AG09309 (cell line): ENCODE results near the gene NCF4.
A peak's percentile ranks its signal among the peaks of the same experiment; 100 is the strongest.

ENCODE experiments used
- DNase-seq: peaks from one replicate; pipeline ENCODE4 v3.0.0-alpha.2; 2010; ENCODE audit warnings: low read depth
- H3K4me3 ChIP-seq: 2 replicates; pipeline ENCODE4 v1.5.1; 2011; ENCODE audit warnings: mild to moderate bottlenecking, low read depth, low read length, moderate library complexity; ENCODE audit not compliant: control insufficient read depth
- TF ChIP-seq, protein P1 (sequence below): IDR thresholded peaks from 2 replicates; pipeline ENCODE4 v1.5.1; 2011; ENCODE audit warnings: mild to moderate bottlenecking, low read depth, low read length, inconsistent platforms; ENCODE audit not compliant: insufficient read depth, control insufficient read depth; ENCODE audit errors: missing control alignments

NCF4 gene

DNA sequence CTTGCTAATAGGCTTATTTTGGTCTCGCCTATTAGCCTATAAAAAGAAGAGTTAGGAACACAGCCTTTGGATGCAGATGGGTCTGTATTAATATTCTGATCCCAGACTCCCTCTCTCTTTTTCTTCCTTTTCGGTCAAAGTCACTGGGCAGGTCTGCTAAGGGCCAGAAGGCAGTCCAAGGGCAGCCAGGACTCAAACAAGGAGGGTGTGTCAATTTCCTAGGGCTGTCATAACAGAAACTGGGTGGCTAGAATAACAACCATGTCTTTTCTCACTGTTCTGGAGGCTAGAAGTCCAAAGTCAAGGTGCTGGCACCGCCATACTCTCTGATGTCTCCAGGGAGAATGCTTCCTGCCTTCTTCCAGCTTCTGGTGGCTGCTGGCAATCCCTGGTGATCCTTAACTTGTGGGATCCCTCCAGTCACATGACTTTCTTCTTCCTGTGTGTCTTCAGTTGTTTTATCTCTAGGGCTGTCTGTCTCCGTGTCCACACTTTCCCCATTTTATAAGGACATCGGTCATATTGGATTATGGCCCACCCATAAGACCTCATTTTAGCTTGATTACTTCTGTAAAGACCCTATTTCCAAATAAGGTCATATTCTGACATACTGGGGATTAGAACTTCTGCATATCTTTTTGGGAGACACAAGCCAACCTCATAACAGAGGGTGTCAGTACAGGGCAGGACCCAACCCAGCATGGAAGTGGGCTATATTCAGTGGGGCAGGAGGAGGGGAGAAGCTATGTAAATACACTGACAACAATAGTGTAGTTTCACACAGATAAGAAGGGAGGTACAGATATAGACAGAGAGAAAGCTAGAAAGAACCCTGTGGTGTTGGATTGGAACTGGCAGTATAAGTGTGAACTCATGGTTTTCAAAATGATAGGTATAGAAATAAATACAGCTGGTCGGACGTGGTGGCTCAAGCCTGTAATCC, 46.7 kb downstream of the NCF4 start:
- no peak for DNase-seq
- no peak overlapping the region for H3K4me3 ChIP-seq
- TF ChIP-seq, protein P1, sequence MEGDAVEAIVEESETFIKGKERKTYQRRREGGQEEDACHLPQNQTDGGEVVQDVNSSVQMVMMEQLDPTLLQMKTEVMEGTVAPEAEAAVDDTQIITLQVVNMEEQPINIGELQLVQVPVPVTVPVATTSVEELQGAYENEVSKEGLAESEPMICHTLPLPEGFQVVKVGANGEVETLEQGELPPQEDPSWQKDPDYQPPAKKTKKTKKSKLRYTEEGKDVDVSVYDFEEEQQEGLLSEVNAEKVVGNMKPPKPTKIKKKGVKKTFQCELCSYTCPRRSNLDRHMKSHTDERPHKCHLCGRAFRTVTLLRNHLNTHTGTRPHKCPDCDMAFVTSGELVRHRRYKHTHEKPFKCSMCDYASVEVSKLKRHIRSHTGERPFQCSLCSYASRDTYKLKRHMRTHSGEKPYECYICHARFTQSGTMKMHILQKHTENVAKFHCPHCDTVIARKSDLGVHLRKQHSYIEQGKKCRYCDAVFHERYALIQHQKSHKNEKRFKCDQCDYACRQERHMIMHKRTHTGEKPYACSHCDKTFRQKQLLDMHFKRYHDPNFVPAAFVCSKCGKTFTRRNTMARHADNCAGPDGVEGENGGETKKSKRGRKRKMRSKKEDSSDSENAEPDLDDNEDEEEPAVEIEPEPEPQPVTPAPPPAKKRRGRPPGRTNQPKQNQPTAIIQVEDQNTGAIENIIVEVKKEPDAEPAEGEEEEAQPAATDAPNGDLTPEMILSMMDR, result no peak

DNA sequence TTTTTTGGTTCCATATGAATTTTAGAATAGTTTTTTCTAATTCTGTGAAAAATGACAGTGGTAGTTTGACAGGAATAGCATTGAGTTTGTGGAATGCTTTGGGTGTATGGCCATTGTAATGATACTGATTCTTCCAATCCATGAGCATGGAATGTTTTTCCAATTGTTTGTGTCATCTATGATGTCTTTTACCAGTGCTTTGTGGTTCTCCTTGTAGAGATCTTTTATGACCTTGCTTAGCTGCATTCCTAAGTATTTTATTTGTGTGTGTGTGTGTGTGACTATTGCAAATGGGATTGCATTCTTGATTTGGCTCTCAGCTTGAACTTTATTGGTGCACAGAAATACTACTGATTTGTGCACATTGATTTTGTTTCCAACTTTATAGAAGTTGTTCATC, 49.7 kb downstream of the NCF4 start:
- peak; percentile 21 for DNase-seq
- TF ChIP-seq, protein P1, result no peak
- no peak overlapping the region for H3K4me3 ChIP-seq

DNA sequence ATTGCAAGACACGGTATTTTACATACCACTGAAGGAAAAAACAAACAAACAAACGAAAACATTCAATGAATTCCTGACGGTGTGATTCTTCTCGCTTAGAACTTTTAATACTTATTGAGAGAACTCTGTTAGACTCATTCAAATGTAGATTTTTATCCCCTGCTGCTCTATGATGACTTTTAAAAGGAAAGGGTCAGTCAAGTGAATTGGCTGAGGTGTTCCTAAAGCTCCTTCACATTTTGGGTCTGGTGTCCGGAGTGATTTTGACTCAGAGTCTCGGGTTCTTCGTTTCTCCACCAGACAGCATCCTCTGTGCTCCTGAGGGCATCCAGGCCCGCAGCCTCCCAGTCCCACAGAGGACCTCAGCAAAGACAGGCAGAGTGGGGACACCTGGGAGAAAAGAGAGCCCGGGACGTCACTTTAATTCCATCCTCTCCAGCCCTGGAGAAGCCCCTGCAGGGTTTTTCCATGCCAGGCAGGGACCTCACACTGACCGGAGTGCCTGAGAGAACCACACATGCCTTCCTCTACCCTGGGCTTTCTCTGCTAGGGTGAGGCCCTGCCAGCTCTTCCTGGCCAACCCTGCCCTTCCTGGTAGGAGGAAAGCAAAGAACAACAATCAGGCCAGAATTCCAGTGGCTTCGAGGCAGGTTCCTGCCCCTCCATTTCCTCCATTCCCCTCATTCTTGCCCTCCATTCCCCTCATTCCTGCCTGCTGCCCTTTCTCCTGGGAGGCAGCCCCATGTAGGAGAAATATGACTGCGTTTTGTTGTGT, 51.3 kb downstream of the NCF4 start:
- H3K4me3 ChIP-seq, result no peak overlapping the region
- no peak for DNase-seq
- TF ChIP-seq, protein P1, result no peak

DNA sequence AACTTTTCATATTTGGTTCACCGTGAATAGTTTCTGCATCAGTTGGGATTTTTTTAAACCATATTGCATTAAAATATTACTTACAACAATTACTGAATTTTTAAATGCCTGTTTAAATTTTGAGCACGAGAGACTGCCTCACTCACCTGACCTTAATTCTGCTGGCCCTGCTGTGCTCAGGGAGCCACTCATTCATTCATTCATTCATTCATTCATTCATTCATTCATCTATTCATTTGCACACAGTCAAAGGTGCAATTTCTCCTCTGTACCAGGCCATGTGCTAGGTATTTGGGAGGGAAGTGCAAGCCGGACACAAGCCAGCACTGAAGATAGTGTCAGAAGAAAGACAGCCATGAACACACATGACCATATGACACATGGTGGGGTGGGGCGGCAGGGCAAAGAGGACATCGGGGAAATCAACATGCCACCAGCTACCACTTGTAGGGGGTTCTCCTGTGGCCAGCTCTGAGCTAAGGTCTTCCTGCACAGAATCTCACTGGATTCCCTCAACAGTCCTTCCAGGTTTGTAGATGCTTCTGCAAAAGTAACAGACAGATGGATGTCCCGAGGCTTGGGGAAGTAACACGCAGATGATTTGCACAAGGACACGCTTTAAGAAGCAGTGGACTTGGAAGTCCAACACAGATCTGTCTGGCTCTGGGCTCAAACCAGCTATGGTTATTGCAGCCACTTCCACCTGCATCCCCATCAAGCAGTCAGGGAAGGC, 52.1 kb downstream of the NCF4 start:
- DNase-seq, result no peak
- TF ChIP-seq, protein P1, result no peak
- no peak overlapping the region for H3K4me3 ChIP-seq

DNA sequence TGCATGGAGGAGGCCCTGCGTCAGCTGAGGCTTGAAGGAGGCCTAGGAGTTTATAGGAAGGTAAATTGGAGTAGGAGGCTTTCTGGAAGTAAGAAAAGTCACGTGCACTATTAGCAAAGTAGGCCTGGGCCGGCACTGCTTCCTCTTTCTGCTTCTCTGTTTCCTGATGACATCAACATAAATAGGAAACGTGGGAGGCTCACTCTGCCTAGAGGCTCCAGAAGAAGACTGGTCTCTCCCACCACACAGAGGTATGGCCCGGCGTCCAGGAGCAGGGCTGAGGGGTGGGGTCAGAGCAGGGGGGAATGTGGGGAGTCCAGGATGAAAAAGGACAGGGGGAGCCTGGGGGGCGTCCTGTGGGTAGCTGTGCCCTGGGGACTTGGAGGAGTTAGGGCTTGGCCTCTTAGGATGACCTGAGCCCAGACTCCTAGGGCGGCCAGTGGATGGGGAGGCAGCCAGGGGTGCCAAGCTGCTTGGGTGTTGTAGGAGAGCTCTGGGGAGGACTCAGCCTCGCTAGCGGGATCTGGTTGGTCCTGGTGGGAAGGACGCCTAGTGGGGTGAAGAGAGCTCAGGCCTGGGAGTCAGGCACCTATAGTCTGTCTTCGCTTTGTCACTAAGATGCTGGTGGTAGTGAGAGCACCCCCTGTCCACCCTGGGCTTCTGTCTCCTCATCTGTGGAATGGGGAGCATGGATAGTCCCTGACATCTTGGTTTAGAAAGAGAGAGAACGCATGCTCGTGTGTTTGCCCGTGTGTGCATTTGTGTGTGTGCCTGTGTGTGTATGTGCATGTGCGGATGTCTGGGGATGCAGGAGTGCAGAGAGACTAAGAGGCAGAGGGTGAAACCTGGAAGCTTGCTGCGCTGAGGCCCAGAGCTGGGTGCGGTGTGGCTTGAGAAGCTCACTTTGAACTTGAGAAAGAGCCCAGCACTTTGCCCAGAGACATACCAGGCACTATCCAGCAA, 52.9 kb downstream of the NCF4 start, which contains the start of gene CSF2RB:
Gene CSF2RB, plus strand, starts transcription at position 202 of the 963 bp plus-strand sequence. CDS start 8,580 bp downstream, outside the sequence.
- DNase-seq, result no peak
- TF ChIP-seq, protein P1, result no peak
- H3K4me3 ChIP-seq, result no peak within 1 kb of the TSS
